GM12872 (cell line): Measurements from ENCODE around the gene PCBP1.

Experiments used
- CTCF ChIP-seq: IDR thresholded peaks from 3 replicates; pipeline ENCODE4 v1.5.1; 2011; ENCODE audit warnings: low read depth, mild to moderate bottlenecking, low read length, moderate library complexity; ENCODE audit not compliant: insufficient read depth

The PCBP1 gene

GRCh38 chr2:70089220-70089982 lies 2.1 kb downstream of the PCBP1 start:
- no peak for TF ChIP-seq CTCF

GRCh38 chr2:70089983-70090525 lies 2.8 kb downstream of the PCBP1 start:
- TF ChIP-seq CTCF, result no peak

- no peak for TF ChIP-seq CTCF
These were observed 3.5 kb downstream of the PCBP1 start for GRCh38 chr2:70090706-70091334.

GRCh38 chr2:70091364-70091763 lies 4.1 kb downstream of the PCBP1 start:
- no peak for TF ChIP-seq CTCF

- no peak for TF ChIP-seq CTCF
These were observed 4.5 kb downstream of the PCBP1 start for GRCh38 chr2:70091816-70092215.

GRCh38 chr2:70094171-70094977 lies 7.1 kb downstream of the PCBP1 start:
- peak; percentile 39; the same call in 2 of the 3 replicates for TF ChIP-seq CTCF
